PC-3 (cell line): ENCODE data around the gene GAL.

ENCODE experiments used
- EZH2 ChIP-seq: fragments of 300-600 bp; sonication (generic); IDR thresholded peaks from one replicate; pipeline ENCODE4 v1.6.1; 2017; ENCODE audit warnings: antibody characterized with exemption, mild to moderate bottlenecking, low read length; ENCODE audit not compliant: unreplicated experiment
- EZH2phosphoT487 ChIP-seq: fragments of 300-600 bp; sonication (generic); IDR thresholded peaks from 2 replicates; pipeline ENCODE4 v1.6.1; 2018; ENCODE audit warnings: mild to moderate bottlenecking, antibody characterized with exemption, low read length, borderline replicate concordance
- TF ChIP-seq, protein P1 (sequence below): fragments of 300-600 bp; sonication (generic); conservative IDR thresholded peaks from 2 replicates; pipeline ENCODE4 v1.5.1; 2017; ENCODE audit warnings: antibody characterized with exemption, low read depth, mild to moderate bottlenecking, low read length

DNA sequence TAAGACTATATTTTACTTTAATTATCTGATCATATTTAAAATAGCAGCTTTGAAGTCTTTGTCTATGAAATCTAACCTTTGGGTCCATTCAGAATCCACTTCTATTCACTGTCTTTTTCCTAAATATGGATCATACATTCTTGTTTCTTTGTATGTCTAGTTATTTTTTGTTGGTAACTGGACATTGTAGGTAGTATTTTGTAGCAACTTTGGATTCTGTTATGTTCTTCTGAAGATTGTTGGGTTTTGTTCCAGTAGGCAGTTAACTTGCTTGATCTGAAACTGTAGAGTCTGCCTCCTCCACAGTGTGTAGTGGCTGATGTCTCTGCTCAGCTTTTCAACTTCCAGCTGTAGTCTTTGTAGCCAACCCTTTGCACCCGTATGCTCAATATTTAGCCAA, 37.5 kb upstream of the GAL start:
- TF ChIP-seq, protein P1, sequence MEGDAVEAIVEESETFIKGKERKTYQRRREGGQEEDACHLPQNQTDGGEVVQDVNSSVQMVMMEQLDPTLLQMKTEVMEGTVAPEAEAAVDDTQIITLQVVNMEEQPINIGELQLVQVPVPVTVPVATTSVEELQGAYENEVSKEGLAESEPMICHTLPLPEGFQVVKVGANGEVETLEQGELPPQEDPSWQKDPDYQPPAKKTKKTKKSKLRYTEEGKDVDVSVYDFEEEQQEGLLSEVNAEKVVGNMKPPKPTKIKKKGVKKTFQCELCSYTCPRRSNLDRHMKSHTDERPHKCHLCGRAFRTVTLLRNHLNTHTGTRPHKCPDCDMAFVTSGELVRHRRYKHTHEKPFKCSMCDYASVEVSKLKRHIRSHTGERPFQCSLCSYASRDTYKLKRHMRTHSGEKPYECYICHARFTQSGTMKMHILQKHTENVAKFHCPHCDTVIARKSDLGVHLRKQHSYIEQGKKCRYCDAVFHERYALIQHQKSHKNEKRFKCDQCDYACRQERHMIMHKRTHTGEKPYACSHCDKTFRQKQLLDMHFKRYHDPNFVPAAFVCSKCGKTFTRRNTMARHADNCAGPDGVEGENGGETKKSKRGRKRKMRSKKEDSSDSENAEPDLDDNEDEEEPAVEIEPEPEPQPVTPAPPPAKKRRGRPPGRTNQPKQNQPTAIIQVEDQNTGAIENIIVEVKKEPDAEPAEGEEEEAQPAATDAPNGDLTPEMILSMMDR: no peak
- TF ChIP-seq EZH2 (no peak), EZH2phosphoT487 (no peak)
